IMR-90 (cell line): ENCODE data around the gene TMLHE. TPM values are rescaled to one million over a fixed set of nuclear protein-coding genes. Genes with fewer than 3 reads are reported as not detected.
"Not testable (repeated sequence)": the region's sequence is repeated elsewhere in the genome, so short reads cannot be mapped to it uniquely, and the experiment has no call there.

ENCODE experiments used
- ATAC-seq: fragments of 200-7000 bp; cut with Tn5 transposase; 2 replicates; pipeline ENCODE4 v1.9.1; 2020; ENCODE audit warnings: low read depth, mild to moderate bottlenecking, moderate library complexity
- BruUV-seq: library from RNA; stranded (reverse); fragments of 400-500 nt; replicated peaks from 2 replicates; lab custom pipeline; 2021; lab: Mats Ljungman, UMichigan
- CTCF ChIA-PET: fragments of 300-600 bp; formaldehyde crosslinking; extraction: SDS; loops from one replicate; lab custom pipeline; 2021; ENCODE audit warnings: antibody characterized with exemption; lab: Yijun Ruan, JAX
- POLR2A ChIA-PET: fragments of 300-600 bp; sonication (Branson Sonifier 250); formaldehyde crosslinking; loops from one replicate; lab custom pipeline; 2022; ENCODE audit warnings: antibody characterized with exemption; ENCODE audit not compliant: unreplicated experiment; lab: Charles Lee
- DNase-seq: peaks from one replicate; pipeline ENCODE4 v3.0.0; 2013
- H2AFZ ChIP-seq: replicated peaks from 2 replicates; pipeline ENCODE3; 2013; ENCODE audit warnings: low read length, mild to moderate bottlenecking; ENCODE audit not compliant: poor library complexity
- H2AK5ac ChIP-seq: 2 replicates; pipeline ENCODE4 v1.6.1; 2013; ENCODE audit warnings: low read depth, low read length, inconsistent platforms
- H2AK9ac ChIP-seq: replicated peaks from 2 replicates; pipeline ENCODE3; 2013; ENCODE audit warnings: mild to moderate bottlenecking, low read depth, low read length, moderate library complexity; ENCODE audit not compliant: poor library complexity
- H2BK120ac ChIP-seq: 2 replicates; pipeline ENCODE4 v1.6.1; 2013; ENCODE audit warnings: low read depth, low read length, inconsistent platforms
- H2BK15ac ChIP-seq: 3 replicates; pipeline ENCODE4 v1.6.1; 2013; ENCODE audit warnings: low read depth, low read length, inconsistent platforms
- H2BK20ac ChIP-seq: 2 replicates; pipeline ENCODE4 v1.6.1; 2013; ENCODE audit warnings: low read depth, mild to moderate bottlenecking, inconsistent platforms, low read length, moderate library complexity
- H2BK5ac ChIP-seq: 2 replicates; pipeline ENCODE4 v1.6.1; 2013; ENCODE audit warnings: mild to moderate bottlenecking, low read depth, low read length, inconsistent platforms; ENCODE audit not compliant: poor library complexity, severe bottlenecking
- H3K14ac ChIP-seq: replicated peaks from 2 replicates; pipeline ENCODE4 v1.6.1; 2013; ENCODE audit warnings: low read depth, low read length, inconsistent platforms
- H3K18ac ChIP-seq: 2 replicates; pipeline ENCODE4 v1.6.1; 2013; ENCODE audit warnings: low read depth, low read length, control low read depth
- H3K23ac ChIP-seq: 2 replicates; pipeline ENCODE4 v1.6.1; 2013; ENCODE audit warnings: low read depth, low read length, inconsistent platforms
- H3K27ac ChIP-seq: 2 replicates; pipeline ENCODE4 v1.5.1; 2013; ENCODE audit warnings: mild to moderate bottlenecking, control low read depth, low read length; ENCODE audit not compliant: insufficient read depth
- H3K27me3 ChIP-seq: 2 replicates; pipeline ENCODE4 v1.6.1; 2013; ENCODE audit warnings: low read length; ENCODE audit not compliant: control insufficient read depth, insufficient read depth
- H3K36me3 ChIP-seq: 2 replicates; pipeline ENCODE4 v1.6.1; 2013; ENCODE audit warnings: low read length, mixed read lengths; ENCODE audit not compliant: control insufficient read depth, insufficient read depth
- H3K4ac ChIP-seq: 2 replicates; pipeline ENCODE4 v1.6.1; 2013; ENCODE audit warnings: low read depth, low read length, inconsistent platforms
- H3K4me1 ChIP-seq: 2 replicates; pipeline ENCODE4 v1.6.1; 2013; ENCODE audit warnings: low read length, mixed read lengths; ENCODE audit not compliant: control insufficient read depth, insufficient read depth
- H3K4me2 ChIP-seq: 2 replicates; pipeline ENCODE4 v1.6.1; 2013; ENCODE audit warnings: low read depth, mild to moderate bottlenecking, control low read depth, low read length, moderate library complexity
- H3K4me3 ChIP-seq: 2 replicates; pipeline ENCODE4 v1.5.1; 2013; ENCODE audit warnings: low read depth, mild to moderate bottlenecking, control low read depth, low read length, moderate library complexity; ENCODE audit not compliant: insufficient read depth
- H3K56ac ChIP-seq: 2 replicates; pipeline ENCODE4 v1.6.1; 2013; ENCODE audit warnings: low read length, inconsistent platforms; ENCODE audit not compliant: insufficient read depth; ENCODE audit errors: extremely low read depth
- H3K79me1 ChIP-seq, 2 experiments: 2 replicates each; pipeline ENCODE4 v1.6.1; 2013; ENCODE audit warnings: low read length in 2 of 2, inconsistent platforms in 1 of 2, low read depth in 1 of 2
- H3K9ac ChIP-seq: 2 replicates; pipeline ENCODE4 v1.6.1; 2013; ENCODE audit warnings: low read depth, low read length, control low read depth
- H3K9me1 ChIP-seq: 2 replicates; pipeline ENCODE4 v1.6.1; 2013; ENCODE audit warnings: low read length, inconsistent platforms; ENCODE audit not compliant: insufficient read depth
- H3K9me3 ChIP-seq: 2 replicates; pipeline ENCODE4 v1.6.1; 2013; ENCODE audit warnings: low read length; ENCODE audit not compliant: control insufficient read depth, insufficient read depth
- H4K20me1 ChIP-seq: 2 replicates; pipeline ENCODE4 v1.6.1; 2013; ENCODE audit warnings: low read length, inconsistent platforms; ENCODE audit not compliant: insufficient read depth
- H4K5ac ChIP-seq: 2 replicates; pipeline ENCODE4 v1.6.1; 2013; ENCODE audit warnings: mild to moderate bottlenecking, low read depth, low read length, control low read depth
- H4K8ac ChIP-seq, 2 experiments: 2 replicates each; pipeline ENCODE4 v1.6.1; 2013; ENCODE audit warnings: low read depth in 2 of 2, low read length in 2 of 2, control low read depth in 1 of 2, inconsistent platforms in 1 of 2
- H4K91ac ChIP-seq: 2 replicates; pipeline ENCODE4 v1.6.1; 2013; ENCODE audit warnings: low read depth, low read length, inconsistent platforms; ENCODE audit not compliant: insufficient read depth
- ELK1 ChIP-seq: fragments of 150-350 bp; IDR thresholded peaks from 2 replicates; pipeline ENCODE4 v1.6.1; 2016; ENCODE audit warnings: low read depth, mild to moderate bottlenecking, low read length, moderate library complexity, borderline replicate concordance
- MAFK ChIP-seq: IDR thresholded peaks from 2 replicates; pipeline ENCODE4 v1.6.1; 2012; ENCODE audit warnings: low read depth, low read length, improper control_type of control experiment
- NFE2L2 ChIP-seq: fragments of 150-350 bp; IDR thresholded peaks from 2 replicates; pipeline ENCODE4 v1.6.1; 2016; ENCODE audit warnings: low read depth, mild to moderate bottlenecking, low read length
- RAD21 ChIP-seq: IDR thresholded peaks from 2 replicates; pipeline ENCODE4 v1.6.1; 2012; ENCODE audit warnings: low read length, improper control_type of control experiment
- RCOR1 ChIP-seq: IDR thresholded peaks from 2 replicates; pipeline ENCODE4 v1.6.1; 2012; ENCODE audit warnings: mild to moderate bottlenecking, low read length, improper control_type of control experiment; ENCODE audit not compliant: insufficient replicate concordance
- RFX5 ChIP-seq: IDR thresholded peaks from 2 replicates; pipeline ENCODE4 v1.8.0; 2012; ENCODE audit warnings: low read depth, mild to moderate bottlenecking, low read length, moderate library complexity
- SMC3 ChIP-seq: fragments of 150-350 bp; IDR thresholded peaks from 2 replicates; pipeline ENCODE4 v1.6.1; 2016; ENCODE audit warnings: low read depth, mild to moderate bottlenecking, antibody characterized with exemption, low read length, moderate library complexity
- WGBS, 2 experiments: methylation state at CpG; one replicate each; pipeline versions ENCODE4 v1.1.5 to v1.1.7; 2013; ENCODE audit warnings: missing lambda C conversion rate in 2 of 2; ENCODE audit not compliant: insufficient read length in 1 of 2; ENCODE audit errors: extremely low coverage in 2 of 2; 5-methylcytosine and 5-hydroxymethylcytosine counted together
- dilution Hi-C: fragments of 300-500 bp; cut with HindIII; formaldehyde crosslinking; loops from one replicate; pipeline ENCODE4 v1.14.3; 2018; ENCODE audit warnings: low sequenced_read_pairs; ENCODE audit not compliant: unreplicated experiment
- in situ Hi-C: fragments of 300-500 bp; cut with MboI; formaldehyde crosslinking; loops from 3 replicates; pipeline ENCODE4 v1.14.3; 2019; ENCODE audit warnings: low sequenced_read_pairs, inconsistent platforms, mixed read lengths
- intact Hi-C: fragments of 100-400 bp; cut with micrococcal nuclease; formaldehyde crosslinking; loops from 2 replicates; pipeline ENCODE4 v1.10.0; 2022
- polyA plus RNA-seq, 3 experiments: library from polyadenylated mRNA; depleted of rRNA; stranded (reverse); fragments of >200 nt; gene quantifications; 2 replicates each; pipeline ENCODE4 v1.2.3, GENCODE V29; 2012; ENCODE audit warnings: low replicate concordance in 1 of 3
- total RNA-seq: library from RNA; depleted of rRNA; stranded (reverse); fragments of >200 nt; gene quantifications from 2 replicates; pipeline ENCODE4 v1.2.3, GENCODE V29; 2012

Gene TMLHE
- total and polyA plus RNA-seq, 2 of the 4 experiments (the other 2 are of a cell fraction): 10.9 to 20.4 TPM

DNA sequence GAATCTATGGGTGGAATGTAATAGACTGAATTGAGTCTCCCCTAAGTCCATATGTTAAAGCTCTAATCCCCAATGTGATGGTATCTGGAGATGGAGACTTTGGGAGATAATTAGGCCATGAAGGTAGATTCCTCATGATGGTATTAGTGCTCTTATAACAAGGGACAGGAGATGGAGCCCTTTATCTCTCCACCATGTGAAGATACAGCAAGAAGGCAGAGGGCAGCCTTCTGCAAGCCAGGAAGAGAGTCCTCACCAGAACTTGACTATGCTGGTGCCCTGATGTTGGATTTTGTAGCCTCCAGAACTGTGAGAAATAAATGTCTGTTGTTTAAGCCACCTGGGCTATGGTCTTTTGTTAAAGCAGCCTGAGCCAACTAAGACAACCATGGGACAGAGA, 78.0 kb downstream of the TMLHE start:
- H3K36me3 ChIP-seq: no peaks in the 10 kb centered on the region
- H2BK5ac ChIP-seq: no peak overlapping the region
- H2AFZ ChIP-seq: no peak overlapping the region
- H3K27ac ChIP-seq: no peak overlapping the region
- H3K27me3 ChIP-seq: no peaks in the 10 kb centered on the region
- dilution Hi-C loops: no loop called here
- no peak overlapping the region for H3K9ac ChIP-seq
- no peak overlapping the region for H3K56ac ChIP-seq
- no peak overlapping the region for H3K4me3 ChIP-seq
- TF ChIP-seq ELK1: no peak
- no peak for TF ChIP-seq SMC3
- TF ChIP-seq RAD21: no peak
- TF ChIP-seq MAFK: no peak
- no peak for TF ChIP-seq NFE2L2
- no peak for TF ChIP-seq RCOR1
- no peak for TF ChIP-seq RFX5
- no peak overlapping the region for H2BK15ac ChIP-seq
- POLR2A ChIA-PET: no interaction called here
- H2AK5ac ChIP-seq: no peak overlapping the region
- no peak overlapping the region for H2BK20ac ChIP-seq
- no peak for DNase-seq
- no TSS peak for BruUV-seq
- no peak overlapping the region for H2AK9ac ChIP-seq
- H4K5ac ChIP-seq: no peak overlapping the region
- H4K8ac ChIP-seq: no peak overlapping the region
- no peaks in the 10 kb centered on the region for H4K20me1 ChIP-seq
- CTCF ChIA-PET: no interaction called here
- no peak overlapping the region for H2BK120ac ChIP-seq
- no peaks in the 10 kb centered on the region for H3K4me1 ChIP-seq
- no peak overlapping the region for H3K4ac ChIP-seq
- no peak overlapping the region for H4K91ac ChIP-seq
- no peaks in the 10 kb centered on the region for H3K9me3 ChIP-seq
- H3K14ac ChIP-seq: no peak overlapping the region
- H3K18ac ChIP-seq: no peak overlapping the region
- H3K79me1 ChIP-seq: no peaks in the 10 kb centered on the region
- in situ Hi-C loops: no loop called here
- no peak overlapping the region for H3K4me2 ChIP-seq
- intact Hi-C loops: no loop called here
- H3K23ac ChIP-seq: no peak overlapping the region
- ATAC-seq: no peak
- H3K9me1 ChIP-seq: no peaks in the 10 kb centered on the region

- CTCF ChIA-PET, H2AK5ac ChIP-seq, H4K8ac ChIP-seq, dilution Hi-C loops, H2BK5ac ChIP-seq, DNase-seq, H3K14ac ChIP-seq, H3K27ac ChIP-seq, intact Hi-C loops, H3K4ac ChIP-seq, POLR2A ChIA-PET, H3K36me3 ChIP-seq, H3K9ac ChIP-seq, BruUV-seq, H4K5ac ChIP-seq, H2BK20ac ChIP-seq, H3K23ac ChIP-seq, H3K56ac ChIP-seq, H3K4me3 ChIP-seq, in situ Hi-C loops, H3K9me3 ChIP-seq, H3K9me1 ChIP-seq, H3K79me1 ChIP-seq, H3K4me2 ChIP-seq, H3K27me3 ChIP-seq, H3K18ac ChIP-seq, ATAC-seq, H4K91ac ChIP-seq, H4K20me1 ChIP-seq, H3K4me1 ChIP-seq, H2BK15ac ChIP-seq, H2AK9ac ChIP-seq, H2AFZ ChIP-seq, H2BK120ac ChIP-seq: not testable (repeated sequence)
- WGBS, 2 experiments: no CpG with 5 or more reads among the region's 2 CpGs
Observed at GRCh38 chrX:155527023-155527422, 85.7 kb downstream of the TMLHE start.
